IPS-18c (cell line): ENCODE data around the gene CLDN10.

ENCODE experiments used
- H3K4me3 ChIP-seq: 2 replicates; pipeline ENCODE4 v1.7.0; 2013; ENCODE audit warnings: low read depth, mild to moderate bottlenecking, low read length, moderate library complexity; ENCODE audit not compliant: insufficient read depth
- H3K9me3 ChIP-seq: one replicate; pipeline ENCODE4 v1.6.1; 2013; ENCODE audit warnings: mild to moderate bottlenecking, low read length, moderate library complexity; ENCODE audit not compliant: control insufficient read depth, insufficient read depth

CLDN10 gene

GRCh38 chr13:95615539-95615938, 63.0 kb downstream of the CLDN10 start:
- Histone ChIP-seq H3K9me3 (no peaks in the 10 kb centered on the region), H3K4me3 (no peak overlapping the region)

- no peak overlapping the region for H3K4me3 ChIP-seq
- no peaks in the 10 kb centered on the region for H3K9me3 ChIP-seq
Measured at GRCh38 chr13:95620030-95620824, 67.7 kb downstream of the CLDN10 start.

DNA sequence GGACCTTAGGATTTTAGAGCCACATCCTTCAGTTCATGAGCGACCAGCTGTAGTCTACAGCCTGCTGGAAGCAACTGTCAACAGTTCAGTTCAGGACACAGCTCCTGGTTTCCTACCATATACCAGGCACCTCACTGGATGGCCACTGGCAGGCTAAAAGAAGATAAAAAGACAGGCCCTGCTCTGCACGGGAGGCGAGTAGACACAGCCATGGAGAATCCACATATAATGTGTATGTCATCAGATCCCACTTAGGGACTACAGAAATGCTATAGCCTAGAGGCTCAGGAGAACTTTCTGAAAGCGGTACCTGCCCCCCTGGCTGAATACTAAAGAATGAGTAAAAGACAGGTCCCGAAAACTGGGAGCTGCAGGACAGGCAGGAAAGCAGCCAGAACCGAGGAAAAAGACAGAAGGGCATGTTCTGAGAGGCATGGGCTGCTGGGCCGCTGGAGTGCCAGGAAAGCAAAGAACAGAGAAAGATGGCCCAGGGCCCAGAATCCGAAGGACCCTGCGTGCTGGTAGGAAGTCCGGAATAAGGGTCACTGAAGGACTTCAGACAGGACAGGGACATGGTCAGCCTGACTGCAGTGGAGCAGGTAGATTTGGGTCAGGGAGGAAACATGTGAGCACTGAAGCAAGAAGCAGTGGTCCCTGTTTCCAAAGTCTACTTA, 68.4 kb downstream of the CLDN10 start:
- H3K4me3 ChIP-seq: no peak overlapping the region

DNA sequence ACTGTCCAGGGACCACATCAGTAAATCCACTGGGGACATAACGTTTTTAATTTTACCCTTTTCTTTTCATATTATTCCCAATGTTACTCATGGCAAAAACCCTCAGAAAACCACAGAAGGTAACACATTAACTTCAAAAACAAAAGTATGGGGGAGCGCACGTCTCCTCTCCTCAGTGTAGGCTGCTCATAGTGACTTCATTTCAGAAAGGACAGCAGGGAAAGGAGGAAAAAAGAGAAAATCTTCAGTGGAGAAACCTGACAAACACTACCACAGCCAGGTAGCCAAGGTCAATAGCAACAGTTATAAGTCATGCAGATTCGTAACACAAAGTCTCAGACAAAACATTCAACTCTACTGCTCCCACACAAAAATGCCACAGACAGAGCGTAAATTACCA, 70.6 kb downstream of the CLDN10 start:
- Histone ChIP-seq H3K4me3 (no peak overlapping the region), H3K9me3 (no peaks in the 10 kb centered on the region)

More for the DNA sequence above, 68.4 kb downstream of the CLDN10 start:
- H3K9me3 ChIP-seq: no peaks in the 10 kb centered on the region

DNA sequence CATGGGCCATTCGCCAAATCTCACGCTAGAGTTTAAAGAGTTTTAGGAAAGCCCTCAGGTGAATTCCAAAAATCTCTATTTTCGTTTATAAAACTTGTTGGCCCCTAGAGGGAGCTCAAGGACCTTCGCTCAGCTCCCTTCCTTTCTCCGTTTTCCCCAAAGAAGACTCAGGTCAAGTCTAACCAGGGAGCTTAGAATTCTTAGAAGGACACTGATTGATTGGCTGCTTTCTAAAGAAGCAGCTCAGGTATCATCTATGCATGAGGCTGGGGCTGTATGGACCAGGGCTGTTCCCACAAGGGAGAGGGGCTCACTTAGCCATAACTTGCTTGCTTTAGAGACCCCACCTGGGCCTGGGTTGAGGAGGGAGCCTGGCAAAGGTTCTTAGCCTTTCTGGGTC, 71.5 kb downstream of the CLDN10 start:
- no peak overlapping the region for H3K4me3 ChIP-seq
- no peaks in the 10 kb centered on the region for H3K9me3 ChIP-seq

- no peaks in the 10 kb centered on the region for H3K9me3 ChIP-seq
- H3K4me3 ChIP-seq: no peak overlapping the region
Measured at GRCh38 chr13:95626768-95627167, 74.2 kb downstream of the CLDN10 start.

DNA sequence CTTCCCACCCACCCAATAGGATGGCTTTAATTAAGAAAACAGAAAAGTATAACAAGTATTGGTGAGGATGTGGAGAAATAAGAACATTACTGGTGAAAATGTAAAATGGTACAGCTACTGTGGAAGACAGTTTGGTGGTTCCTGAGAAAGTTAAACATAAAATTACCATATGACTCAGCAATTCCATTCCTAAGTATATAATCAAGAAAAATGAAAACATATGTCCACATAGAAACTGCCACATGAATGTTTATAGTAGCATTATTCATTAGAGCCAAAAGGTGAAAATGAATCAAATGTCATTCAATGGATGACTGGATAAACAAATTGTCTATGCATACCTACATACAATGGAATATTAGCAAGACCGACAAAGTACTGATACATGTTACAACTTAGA, 75.1 kb downstream of the CLDN10 start:
- no peaks in the 10 kb centered on the region for H3K9me3 ChIP-seq
- H3K4me3 ChIP-seq: no peak overlapping the region

GRCh38 chr13:95628488-95628887, 76.0 kb downstream of the CLDN10 start:
- no peaks in the 10 kb centered on the region for H3K9me3 ChIP-seq
- H3K4me3 ChIP-seq: no peak overlapping the region

DNA sequence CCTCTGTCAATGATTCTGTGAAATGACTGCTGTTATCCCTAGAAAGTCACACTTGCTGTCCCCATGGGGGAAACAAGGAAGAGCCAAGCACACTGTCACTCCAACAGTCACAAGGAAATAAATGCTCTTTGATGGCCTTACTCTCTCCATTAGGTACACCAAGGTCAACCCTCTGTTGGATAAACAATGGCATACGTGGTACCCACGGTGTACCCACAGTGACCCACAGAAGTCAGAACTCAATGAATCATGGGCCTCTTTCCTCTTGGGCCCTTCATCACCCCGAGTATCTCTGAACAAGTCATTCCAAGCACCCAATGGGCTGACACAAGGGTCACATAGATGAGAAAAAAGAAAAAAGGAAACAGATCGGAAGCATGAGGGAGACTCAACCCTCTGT, 76.6 kb downstream of the CLDN10 start:
- Histone ChIP-seq H3K4me3 (no peak overlapping the region), H3K9me3 (no peaks in the 10 kb centered on the region)
